K562 (cell line): ENCODE data around the gene YEATS2.

ENCODE experiments used
- CBX3 ChIP-seq, 2 experiments: IDR thresholded peaks; 1 replicate in 1 of 2; 2 replicates in 1 of 2; pipeline ENCODE4 v1.6.1; 2012; ENCODE audit warnings: inconsistent platforms in 2 of 2, low read length in 2 of 2, borderline replicate concordance in 1 of 2, control low read depth in 1 of 2
- FOS ChIP-seq: IDR thresholded peaks from 3 replicates; pipeline ENCODE4 v1.6.1; 2011; ENCODE audit not compliant: insufficient read length; ENCODE audit errors: extremely low read depth
- NFE2L1 ChIP-seq: fragments of 450-650 bp; IDR thresholded peaks from 2 replicates; pipeline ENCODE4 v1.6.1; 2016; ENCODE audit warnings: missing genetic modification characterization, low read depth, mild to moderate bottlenecking, missing compliant biosample characterization, moderate library complexity, borderline replicate concordance
- POLR2A ChIP-seq: fragments of 450-650 bp; conservative IDR thresholded peaks from 2 replicates; pipeline ENCODE4 v1.6.1; 2016
- POU5F1 ChIP-seq: fragments of 150-350 bp; IDR thresholded peaks from 2 replicates; pipeline ENCODE4 v1.6.1; 2014; ENCODE audit warnings: borderline replicate concordance, low read length, low read depth, mild to moderate bottlenecking; ENCODE audit not compliant: partially characterized antibody
- RCOR1 ChIP-seq, 2 experiments: IDR thresholded peaks; 2 replicates each; pipeline ENCODE4 v1.6.1; 2012; ENCODE audit warnings: low read depth in 2 of 2, low read length in 2 of 2, borderline replicate concordance in 1 of 2, improper control_type of control experiment in 1 of 2
- ZC3H4 ChIP-seq: sonication (generic); formaldehyde crosslinking; IDR thresholded peaks from 2 replicates; pipeline ENCODE4 v1.9.0; 2021; ENCODE audit warnings: missing genetic modification reagents, borderline replicate concordance
- ZNF253 ChIP-seq: fragments of 250-450 bp; sonication (Bioruptor Pico); conservative IDR thresholded peaks from 2 replicates; pipeline ENCODE4 v1.6.1; 2021; ENCODE audit warnings: mild to moderate bottlenecking
- TF ChIP-seq, protein P1 (sequence below), 3 experiments: IDR thresholded peaks in 2 of 3; conservative IDR thresholded peaks in 1 of 3; 2 replicates each; pipeline ENCODE4 v1.5.1; 2011 to 2012; ENCODE audit warnings: low read length in 3 of 3, mild to moderate bottlenecking in 3 of 3, control low read depth in 2 of 3, improper control_type of control experiment in 1 of 3, inconsistent platforms in 1 of 3, low read depth in 1 of 3, mixed read lengths in 1 of 3, moderate library complexity in 1 of 3; ENCODE audit not compliant: insufficient read depth in 2 of 3
- TF ChIP-seq, protein P2 (sequence below): fragments of 250-450 bp; sonication (Bioruptor Pico); IDR thresholded peaks from 2 replicates; pipeline ENCODE4 v1.5.0; 2021; ENCODE audit warnings: mild to moderate bottlenecking, borderline replicate concordance

DNA sequence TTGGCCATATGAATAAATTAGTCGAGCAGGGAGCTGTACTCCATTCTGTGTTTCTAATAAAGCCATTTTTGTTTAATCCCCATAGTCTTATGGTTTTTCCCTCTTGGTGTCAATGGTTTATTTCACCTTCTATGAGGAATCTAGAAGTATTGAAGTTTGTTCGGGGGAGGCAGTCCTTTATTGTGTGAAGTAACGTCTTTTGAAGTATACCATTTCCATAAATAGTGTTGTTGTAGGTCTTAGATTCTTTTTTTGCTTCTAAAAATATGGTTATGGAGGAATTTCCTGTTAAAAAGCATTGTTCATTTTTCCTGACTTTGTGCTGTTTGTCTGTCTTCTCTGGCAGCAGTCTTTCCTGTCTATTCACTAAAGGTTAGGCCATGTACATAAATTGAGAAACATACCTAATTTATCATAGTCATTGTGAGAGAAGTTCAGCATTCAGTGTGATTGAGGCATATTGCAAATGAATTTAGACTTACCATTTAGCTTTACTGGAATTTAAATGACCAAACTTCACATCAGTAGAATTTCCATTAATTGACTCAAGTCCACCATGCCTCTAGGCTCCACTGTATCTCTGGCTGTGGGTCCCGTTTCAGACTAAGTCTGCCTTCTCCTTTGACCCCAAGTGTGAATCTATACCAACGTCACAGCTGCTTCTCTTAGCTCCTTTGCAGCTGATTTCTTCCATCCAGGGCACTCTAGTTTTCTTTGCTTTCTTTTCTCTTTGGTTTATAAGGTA is 37.3 kb downstream of the YEATS2 start:
- no peak for TF ChIP-seq POLR2A
- TF ChIP-seq ZNF253 (CRISPR knock-in tag) = no peak
- no peak for TF ChIP-seq RCOR1 (IDR thresholded peaks at IDR 0.05; ENCODE audit: borderline replicate concordance in 1 of 2, low read depth in 2 of 2, low read length in 2 of 2)
- TF ChIP-seq CBX3 (IDR thresholded peaks at IDR 0.05; ENCODE audit: borderline replicate concordance in 1 of 2, low read length in 2 of 2) = no peak
- TF ChIP-seq, protein P1, sequence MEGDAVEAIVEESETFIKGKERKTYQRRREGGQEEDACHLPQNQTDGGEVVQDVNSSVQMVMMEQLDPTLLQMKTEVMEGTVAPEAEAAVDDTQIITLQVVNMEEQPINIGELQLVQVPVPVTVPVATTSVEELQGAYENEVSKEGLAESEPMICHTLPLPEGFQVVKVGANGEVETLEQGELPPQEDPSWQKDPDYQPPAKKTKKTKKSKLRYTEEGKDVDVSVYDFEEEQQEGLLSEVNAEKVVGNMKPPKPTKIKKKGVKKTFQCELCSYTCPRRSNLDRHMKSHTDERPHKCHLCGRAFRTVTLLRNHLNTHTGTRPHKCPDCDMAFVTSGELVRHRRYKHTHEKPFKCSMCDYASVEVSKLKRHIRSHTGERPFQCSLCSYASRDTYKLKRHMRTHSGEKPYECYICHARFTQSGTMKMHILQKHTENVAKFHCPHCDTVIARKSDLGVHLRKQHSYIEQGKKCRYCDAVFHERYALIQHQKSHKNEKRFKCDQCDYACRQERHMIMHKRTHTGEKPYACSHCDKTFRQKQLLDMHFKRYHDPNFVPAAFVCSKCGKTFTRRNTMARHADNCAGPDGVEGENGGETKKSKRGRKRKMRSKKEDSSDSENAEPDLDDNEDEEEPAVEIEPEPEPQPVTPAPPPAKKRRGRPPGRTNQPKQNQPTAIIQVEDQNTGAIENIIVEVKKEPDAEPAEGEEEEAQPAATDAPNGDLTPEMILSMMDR (IDR thresholded peaks at IDR 0.05 in 2 of 3, conservative IDR thresholded peaks at IDR 0.05 in 1 of 3; ENCODE audit: insufficient read depth in 2 of 3, low read depth in 1 of 3, low read length in 3 of 3) = no peak
- no peak for TF ChIP-seq NFE2L1 (tag)
- no peak for TF ChIP-seq POU5F1
- TF ChIP-seq FOS = no peak
- no peak for TF ChIP-seq ZC3H4 (CRISPR knock-in tag)
- TF ChIP-seq, protein P2, sequence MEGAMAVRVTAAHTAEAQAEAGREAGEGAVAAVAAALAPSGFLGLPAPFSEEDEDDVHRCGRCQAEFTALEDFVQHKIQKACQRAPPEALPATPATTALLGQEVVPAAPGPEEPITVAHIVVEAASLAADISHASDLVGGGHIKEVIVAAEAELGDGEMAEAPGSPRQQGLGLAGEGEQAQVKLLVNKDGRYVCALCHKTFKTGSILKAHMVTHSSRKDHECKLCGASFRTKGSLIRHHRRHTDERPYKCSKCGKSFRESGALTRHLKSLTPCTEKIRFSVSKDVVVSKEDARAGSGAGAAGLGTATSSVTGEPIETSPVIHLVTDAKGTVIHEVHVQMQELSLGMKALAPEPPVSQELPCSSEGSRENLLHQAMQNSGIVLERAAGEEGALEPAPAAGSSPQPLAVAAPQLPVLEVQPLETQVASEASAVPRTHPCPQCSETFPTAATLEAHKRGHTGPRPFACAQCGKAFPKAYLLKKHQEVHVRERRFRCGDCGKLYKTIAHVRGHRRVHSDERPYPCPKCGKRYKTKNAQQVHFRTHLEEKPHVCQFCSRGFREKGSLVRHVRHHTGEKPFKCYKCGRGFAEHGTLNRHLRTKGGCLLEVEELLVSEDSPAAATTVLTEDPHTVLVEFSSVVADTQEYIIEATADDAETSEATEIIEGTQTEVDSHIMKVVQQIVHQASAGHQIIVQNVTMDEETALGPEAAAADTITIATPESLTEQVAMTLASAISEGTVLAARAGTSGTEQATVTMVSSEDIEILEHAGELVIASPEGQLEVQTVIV = no peak
